Activated naive CD8-positive, alpha-beta T cell treated with anti-CD3 and anti-CD28 coated beads, Interleukin-2, amount 50 U/mL, for 24 hours (primary cell): ENCODE results near the gene LRRC8C.
"Not testable (repeated sequence)": the region's sequence is repeated elsewhere in the genome, so short reads cannot be mapped to it uniquely, and the experiment has no call there.

Experiments
- ATAC-seq: fragments of 150-1000 bp; cut with Tn5 transposase; one replicate; pipeline ENCODE4 v1.10.0; 2021
- DNase-seq: peaks from one replicate; pipeline ENCODE4 v3.0.0; 2021
- H3K27ac Mint-ChIP-seq: one replicate; pipeline ENCODE4 v1.8.0; 2021; ENCODE audit warnings: mild to moderate bottlenecking, mixed read lengths
- H3K27me3 Mint-ChIP-seq: one replicate; pipeline ENCODE4 v1.8.0; 2021; ENCODE audit warnings: mixed read lengths
- H3K36me3 Mint-ChIP-seq: one replicate; pipeline ENCODE4 v1.8.0; 2021; ENCODE audit warnings: low read depth, mixed read lengths
- H3K4me1 Mint-ChIP-seq: one replicate; pipeline ENCODE4 v1.8.0; 2021; ENCODE audit warnings: mixed read lengths
- H3K4me3 Mint-ChIP-seq: one replicate; pipeline ENCODE4 v1.8.0; 2021; ENCODE audit warnings: mild to moderate bottlenecking, moderate library complexity, mixed read lengths
- H3K9me3 Mint-ChIP-seq: one replicate; pipeline ENCODE4 v1.8.0; 2021; ENCODE audit warnings: mixed read lengths

Gene LRRC8C

DNA sequence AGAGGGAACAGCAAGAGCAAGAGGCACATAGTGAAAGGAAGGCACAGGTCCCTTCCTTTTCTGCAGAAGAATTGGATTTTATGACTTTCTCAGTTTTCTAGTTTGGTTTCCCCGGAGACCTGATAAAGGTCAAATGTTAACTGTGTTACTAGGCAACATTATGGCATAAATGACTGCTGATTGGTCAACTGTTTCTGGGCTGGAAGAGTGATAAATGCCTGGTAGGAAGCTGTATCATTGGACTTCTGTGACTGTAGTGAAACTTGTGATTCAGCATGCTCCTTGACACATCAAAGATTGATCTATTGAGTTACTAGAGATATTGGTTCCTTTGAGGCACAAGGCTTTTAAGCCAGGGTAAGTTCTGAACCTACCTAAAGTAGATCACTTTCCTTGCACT is 55.7 kb downstream of the LRRC8C start:
- peaks cover 8% of the 10 kb centered on the region for H3K9me3 Mint-ChIP-seq
- DNase-seq (no peak), ATAC-seq (peak; percentile 79)
- H3K27ac Mint-ChIP-seq: peak overlapping the region; percentile 84
- H3K4me3 Mint-ChIP-seq: peak overlapping the region; percentile 38
- H3K36me3 Mint-ChIP-seq: peaks cover 82% of the 10 kb centered on the region
- H3K4me1 Mint-ChIP-seq: peaks cover 86% of the 10 kb centered on the region
- H3K27me3 Mint-ChIP-seq: no peaks in the 10 kb centered on the region

DNA sequence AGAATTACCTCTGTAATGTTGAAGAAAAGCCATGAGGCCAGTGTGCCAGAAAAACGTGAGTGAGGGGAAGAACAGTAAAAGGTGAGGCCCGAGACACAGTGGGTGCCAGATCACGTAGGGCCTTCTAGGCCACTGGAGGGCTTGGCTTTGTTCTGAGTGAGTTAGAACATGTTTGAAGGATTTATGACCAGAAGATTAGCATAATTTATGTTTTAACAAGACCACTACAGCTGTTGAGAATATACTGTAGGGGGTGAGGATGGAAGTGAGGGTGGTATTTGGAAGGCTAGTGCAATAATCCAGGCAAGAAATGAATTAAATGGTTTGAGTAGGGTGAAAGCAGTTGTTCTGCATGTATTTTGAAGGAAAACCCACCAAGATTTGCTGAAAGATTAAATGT is 56.3 kb downstream of the LRRC8C start:
- Mint-ChIP-seq H3K27me3 (no peaks in the 10 kb centered on the region), H3K4me1 (peaks cover 89% of the 10 kb centered on the region)

DNA sequence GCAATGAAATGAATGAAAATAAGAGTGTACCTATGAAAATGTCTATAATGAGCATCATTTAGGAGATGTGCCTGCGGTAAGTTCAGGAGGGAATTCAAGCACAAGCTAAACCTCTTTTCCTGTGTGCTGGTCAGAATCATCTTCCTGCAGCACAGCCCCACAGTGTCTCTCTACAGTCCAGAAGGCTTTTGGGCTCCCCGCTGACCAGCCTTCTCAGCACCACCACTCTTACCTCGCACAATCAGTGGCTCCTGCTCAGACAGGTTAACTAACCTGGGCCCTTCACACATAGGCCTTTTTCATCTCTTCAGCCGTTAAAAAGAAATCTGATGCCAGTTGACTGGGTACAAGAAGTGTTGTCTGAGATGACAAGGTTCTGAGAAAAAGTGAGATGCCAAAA is 57.7 kb downstream of the LRRC8C start:
- Mint-ChIP-seq H3K36me3 (peaks cover 82% of the 10 kb centered on the region), H3K9me3 (peaks cover 8% of the 10 kb centered on the region), H3K4me3 (no peak overlapping the region), H3K4me1 (peaks cover 92% of the 10 kb centered on the region), H3K27ac (peak overlapping the region; percentile 36), H3K27me3 (no peaks in the 10 kb centered on the region)
- ATAC-seq (no peak), DNase-seq (no peak)

More for the DNA sequence above, 56.3 kb downstream of the LRRC8C start:
- Mint-ChIP-seq H3K27ac (peak overlapping the region; percentile 84), H3K4me3 (no peak overlapping the region), H3K36me3 (peaks cover 85% of the 10 kb centered on the region), H3K9me3 (peaks cover 8% of the 10 kb centered on the region)
- DNase-seq: no peak
- ATAC-seq: no peak

DNA sequence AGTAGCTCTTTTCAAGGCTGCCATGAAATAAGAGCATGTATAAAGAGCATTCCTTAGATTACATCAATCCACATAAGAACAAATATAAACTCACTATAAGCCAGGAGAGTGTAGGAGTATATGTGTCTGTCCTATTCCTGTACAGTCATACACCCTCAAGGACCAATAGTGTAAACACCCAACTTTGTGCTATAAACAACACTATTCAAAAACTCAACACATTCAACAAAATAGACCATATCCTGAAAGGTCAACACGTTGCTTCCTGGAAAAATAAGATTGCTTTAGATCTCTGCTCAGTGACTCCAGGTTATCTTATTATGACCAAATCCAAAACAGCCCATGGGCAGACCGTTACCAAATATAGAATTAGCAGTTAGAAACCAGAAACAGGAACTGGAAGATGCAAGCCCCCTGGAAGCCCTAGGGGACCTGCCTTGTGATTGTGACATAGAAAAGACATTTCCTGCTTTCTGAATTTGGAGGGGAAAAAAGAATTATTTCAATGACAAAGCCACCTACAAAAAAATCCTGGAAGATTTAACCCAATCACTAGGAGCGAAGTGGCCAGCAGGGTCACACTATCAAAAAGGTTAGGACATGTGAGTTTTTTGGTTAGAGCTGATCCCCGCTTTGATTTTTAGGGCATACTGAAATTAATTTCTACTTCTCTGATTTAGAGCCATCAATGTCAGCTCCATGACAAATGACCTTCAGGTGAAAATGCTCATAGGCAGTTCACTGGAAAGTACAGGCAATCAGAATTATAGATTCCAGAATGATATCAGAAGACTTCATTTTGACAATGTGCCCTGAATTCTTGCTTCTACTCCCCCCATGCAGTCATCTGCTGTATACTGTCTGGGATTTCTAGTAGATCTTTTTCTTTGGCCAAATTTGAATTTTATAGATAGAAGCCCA is 59.9 kb downstream of the LRRC8C start:
- H3K36me3 Mint-ChIP-seq: peaks cover 79% of the 10 kb centered on the region
- no peaks in the 10 kb centered on the region for H3K9me3 Mint-ChIP-seq
- H3K27ac Mint-ChIP-seq: peak overlapping the region; percentile 84
- no peaks in the 10 kb centered on the region for H3K27me3 Mint-ChIP-seq
- DNase-seq (no peak), ATAC-seq (peak; percentile 52)
- H3K4me1 Mint-ChIP-seq: peaks cover 91% of the 10 kb centered on the region
- H3K4me3 Mint-ChIP-seq: no peak overlapping the region

DNA sequence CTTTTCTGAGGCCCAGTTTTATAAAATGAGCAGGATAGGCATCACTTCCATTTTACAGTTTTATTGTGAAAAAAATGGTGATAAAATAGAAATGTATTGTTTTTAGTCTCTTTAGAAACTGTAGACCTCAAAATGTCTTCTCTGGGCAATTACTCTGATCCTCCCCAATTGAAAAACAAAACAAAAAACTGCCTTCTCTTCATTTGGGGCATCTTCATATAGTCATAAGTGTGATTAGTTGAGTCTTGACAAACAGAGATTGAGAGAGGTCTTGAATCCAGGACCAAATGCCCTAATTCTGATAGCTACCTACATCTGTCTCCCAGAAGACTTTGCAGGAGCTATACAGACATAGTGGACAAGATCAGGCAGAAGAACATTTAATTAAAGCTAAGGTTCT is 62.9 kb downstream of the LRRC8C start:
- Mint-ChIP-seq H3K9me3 (no peaks in the 10 kb centered on the region), H3K36me3 (peaks cover 78% of the 10 kb centered on the region), H3K27me3 (no peaks in the 10 kb centered on the region), H3K4me3 (peak overlapping the region; percentile 9), H3K4me1 (peaks cover 98% of the 10 kb centered on the region), H3K27ac (peak overlapping the region; percentile 84)
- DNase-seq (no peak), ATAC-seq (no peak)

DNA sequence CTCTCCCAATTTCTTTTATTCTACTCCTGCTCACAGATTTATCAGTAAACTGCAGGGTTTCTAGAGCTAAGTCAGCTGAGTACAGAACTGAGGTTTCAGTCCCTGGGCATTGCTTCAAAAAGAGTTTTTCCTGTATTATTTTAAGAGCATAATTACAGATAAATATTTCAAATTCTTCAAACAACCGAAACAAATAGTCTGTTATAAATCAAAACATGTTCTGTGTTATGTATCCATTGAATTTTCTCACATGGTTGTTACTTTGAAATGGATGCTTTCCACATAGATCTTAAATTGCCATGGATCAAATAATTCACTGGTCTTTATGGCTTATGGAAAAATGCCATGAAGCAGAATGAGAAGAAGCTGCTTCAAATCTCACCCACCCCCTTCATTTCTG is 64.5 kb downstream of the LRRC8C start:
- Mint-ChIP-seq H3K4me1 (peaks cover 98% of the 10 kb centered on the region), H3K4me3 (no peak overlapping the region), H3K36me3 (peaks cover 80% of the 10 kb centered on the region), H3K9me3 (no peaks in the 10 kb centered on the region), H3K27ac (peak overlapping the region; percentile 84), H3K27me3 (no peaks in the 10 kb centered on the region)
- ATAC-seq: no peak
- no peak for DNase-seq

DNA sequence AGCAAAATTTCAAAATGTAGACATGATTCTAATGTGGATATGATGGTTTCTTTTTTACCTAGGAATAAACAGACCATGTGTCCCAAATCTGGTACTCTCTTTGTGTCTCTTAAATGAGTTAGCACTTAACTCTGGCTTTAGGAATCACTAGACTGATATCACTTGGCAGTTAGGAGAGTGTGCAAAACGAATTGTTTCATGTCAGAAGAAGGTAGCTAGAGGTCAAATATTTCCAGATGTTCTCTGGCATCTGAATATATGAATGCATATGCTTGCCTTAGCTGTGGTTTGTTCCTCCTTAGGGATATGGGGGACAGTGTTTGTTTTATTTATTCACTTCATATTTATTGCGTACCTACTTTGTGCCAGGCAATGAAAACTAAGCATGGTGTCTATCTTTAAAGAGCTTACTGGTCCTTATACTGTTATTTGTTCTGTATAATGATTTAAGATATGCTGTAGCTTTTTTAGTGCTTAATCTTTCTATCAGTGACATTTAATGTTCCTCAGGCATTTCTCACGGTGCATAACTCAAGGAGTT is 65.2 kb downstream of the LRRC8C start:
- Mint-ChIP-seq H3K4me3 (no peak overlapping the region), H3K27ac (peak overlapping the region; percentile 84), H3K36me3 (peaks cover 82% of the 10 kb centered on the region), H3K9me3 (peaks cover 4% of the 10 kb centered on the region), H3K4me1 (peaks cover 98% of the 10 kb centered on the region), H3K27me3 (no peaks in the 10 kb centered on the region)
- no peak for ATAC-seq
- DNase-seq: no peak

DNA sequence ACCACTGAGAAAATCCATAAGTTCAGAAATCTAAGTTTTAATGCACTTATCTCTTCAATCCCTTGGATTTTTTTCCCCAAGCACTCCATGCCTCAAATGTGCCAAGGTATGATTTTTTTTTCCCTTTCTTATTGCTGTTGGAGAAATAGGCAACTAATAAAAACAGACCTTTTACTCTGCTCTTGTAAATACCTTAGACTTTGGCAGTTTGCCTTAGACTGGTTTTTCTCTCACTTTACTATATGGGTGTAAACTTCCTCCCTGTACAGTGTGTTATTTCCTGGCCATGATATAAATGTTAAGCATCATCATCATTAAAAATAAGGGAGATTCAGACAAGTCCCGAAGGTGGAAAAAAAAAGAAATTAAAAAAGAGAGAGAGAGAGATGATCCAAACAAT is 65.7 kb downstream of the LRRC8C start:
- Mint-ChIP-seq H3K27ac (peak overlapping the region; percentile 84), H3K36me3 (peaks cover 81% of the 10 kb centered on the region), H3K4me1 (peaks cover 97% of the 10 kb centered on the region), H3K9me3 (peaks cover 4% of the 10 kb centered on the region), H3K27me3 (no peaks in the 10 kb centered on the region), H3K4me3 (peak overlapping the region; percentile 55)
- DNase-seq: no peak
- ATAC-seq: no peak

DNA sequence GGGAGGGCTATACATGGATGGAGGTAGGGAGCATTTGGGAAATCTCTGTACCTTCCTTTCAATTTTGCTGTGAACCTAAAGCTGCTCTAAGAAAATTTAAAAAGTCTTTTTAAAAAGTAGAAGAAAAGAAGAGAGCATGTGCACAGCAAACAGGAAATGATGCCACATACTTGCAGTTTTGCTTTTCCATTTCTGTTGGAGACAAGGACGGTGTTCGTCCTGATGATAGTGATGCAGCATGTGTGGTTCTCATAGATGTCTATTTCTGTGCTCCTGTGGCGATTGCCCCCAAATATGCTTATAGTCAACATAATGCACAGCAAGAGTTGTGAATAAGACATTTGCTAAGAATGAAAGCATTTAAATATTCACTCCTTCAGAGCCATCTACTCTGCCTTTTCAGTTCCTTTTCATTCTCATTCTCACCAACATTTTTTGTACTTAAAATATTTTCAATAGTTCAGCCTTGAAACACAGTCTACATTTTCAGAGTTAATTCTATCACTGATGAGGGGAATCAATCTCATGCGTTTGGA is 66.6 kb downstream of the LRRC8C start:
- Mint-ChIP-seq H3K27ac (peak overlapping the region; percentile 84), H3K4me1 (peaks cover 96% of the 10 kb centered on the region), H3K9me3 (peaks cover 11% of the 10 kb centered on the region), H3K4me3 (peak overlapping the region; percentile 55), H3K36me3 (peaks cover 81% of the 10 kb centered on the region), H3K27me3 (no peaks in the 10 kb centered on the region)
- ATAC-seq (no peak), DNase-seq (no peak)

DNA sequence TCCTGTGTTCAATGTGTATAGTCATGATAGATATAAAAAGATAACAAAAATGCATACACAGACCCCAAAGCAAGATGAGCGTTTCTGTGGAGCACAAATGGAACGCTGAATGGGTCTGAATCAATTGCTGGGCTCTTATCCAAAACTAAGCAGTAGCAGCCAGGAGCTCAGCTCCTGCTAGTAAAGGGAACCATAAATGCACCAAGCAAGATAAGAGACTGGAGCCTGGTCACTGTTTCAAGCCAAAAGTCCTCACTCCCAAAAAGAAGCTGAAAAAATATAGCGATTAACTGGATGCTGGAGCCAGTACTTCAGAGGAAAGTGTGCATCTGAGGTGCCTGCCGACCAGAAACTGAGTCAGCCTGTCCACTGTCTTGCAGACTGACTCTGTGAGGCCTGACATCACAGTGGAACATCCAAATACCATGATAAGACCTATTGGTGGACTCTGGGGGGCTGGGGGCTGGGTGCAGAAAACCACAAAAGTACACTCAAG is 68.9 kb downstream of the LRRC8C start:
- Mint-ChIP-seq H3K4me3 (peak overlapping the region; percentile 36), H3K27me3 (no peaks in the 10 kb centered on the region), H3K9me3 (peaks cover 11% of the 10 kb centered on the region), H3K27ac (peak overlapping the region; percentile 84), H3K36me3 (peaks cover 72% of the 10 kb centered on the region), H3K4me1 (peaks cover 86% of the 10 kb centered on the region)
- ATAC-seq (peak; percentile 99), DNase-seq (peak; percentile 71)

DNA sequence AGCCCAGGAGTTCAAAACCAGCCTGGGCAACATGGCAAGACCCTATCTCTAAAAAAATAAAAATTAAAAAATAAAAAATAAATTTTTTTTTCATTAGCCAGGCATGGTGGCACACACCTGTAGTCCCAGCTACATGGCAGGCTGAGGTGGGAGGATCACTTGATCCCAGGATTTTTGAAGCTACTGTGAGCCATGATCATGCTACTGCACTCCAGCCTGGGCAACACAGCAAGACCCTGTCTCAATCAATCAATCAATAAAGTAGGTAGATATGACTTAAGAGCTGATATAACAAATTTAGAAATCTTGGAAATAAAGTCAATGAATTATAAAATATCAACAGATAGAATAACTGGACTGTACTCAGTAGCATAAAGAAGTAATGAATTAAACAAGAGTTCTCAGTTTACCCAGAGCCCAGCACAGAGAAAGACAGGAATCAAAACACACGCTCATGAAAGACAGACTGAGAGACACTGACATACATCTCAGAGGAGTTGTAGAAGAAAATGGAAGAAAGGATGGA is 69.7 kb downstream of the LRRC8C start:
- H3K27ac Mint-ChIP-seq: peak overlapping the region; percentile 84

DNA sequence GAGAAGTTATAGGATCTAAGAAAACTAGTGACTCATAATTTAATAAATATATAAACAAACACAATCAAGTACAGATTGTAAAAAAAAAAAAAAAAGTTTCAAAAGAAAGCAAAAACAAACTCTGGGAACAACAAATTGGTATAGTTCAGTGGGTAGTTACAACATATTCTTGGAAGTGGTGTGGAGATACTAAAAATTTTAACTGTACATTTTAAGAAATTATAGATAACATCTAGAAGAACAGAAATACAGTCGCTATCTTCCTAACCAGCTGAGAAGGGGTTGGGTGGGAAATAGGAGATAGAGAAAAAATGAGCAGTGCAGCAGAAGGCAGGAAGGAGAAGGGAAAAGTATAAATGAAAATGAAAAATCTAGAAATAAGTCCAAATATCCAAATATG is 70.5 kb downstream of the LRRC8C start:
- peaks cover 69% of the 10 kb centered on the region for H3K36me3 Mint-ChIP-seq
- H3K4me3 Mint-ChIP-seq: no peak overlapping the region
- DNase-seq (no peak), ATAC-seq (no peak)
- H3K4me1 Mint-ChIP-seq: peaks cover 82% of the 10 kb centered on the region
- peak overlapping the region; percentile 84 for H3K27ac Mint-ChIP-seq
- peaks cover 11% of the 10 kb centered on the region for H3K9me3 Mint-ChIP-seq
- no peaks in the 10 kb centered on the region for H3K27me3 Mint-ChIP-seq

More for the DNA sequence above, 69.7 kb downstream of the LRRC8C start:
- Mint-ChIP-seq H3K4me1 (peaks cover 85% of the 10 kb centered on the region), H3K36me3 (peaks cover 68% of the 10 kb centered on the region), H3K27me3 (no peaks in the 10 kb centered on the region), H3K9me3 (peaks cover 11% of the 10 kb centered on the region), H3K4me3 (no peak overlapping the region)
- no peak for ATAC-seq
- DNase-seq: no peak

DNA sequence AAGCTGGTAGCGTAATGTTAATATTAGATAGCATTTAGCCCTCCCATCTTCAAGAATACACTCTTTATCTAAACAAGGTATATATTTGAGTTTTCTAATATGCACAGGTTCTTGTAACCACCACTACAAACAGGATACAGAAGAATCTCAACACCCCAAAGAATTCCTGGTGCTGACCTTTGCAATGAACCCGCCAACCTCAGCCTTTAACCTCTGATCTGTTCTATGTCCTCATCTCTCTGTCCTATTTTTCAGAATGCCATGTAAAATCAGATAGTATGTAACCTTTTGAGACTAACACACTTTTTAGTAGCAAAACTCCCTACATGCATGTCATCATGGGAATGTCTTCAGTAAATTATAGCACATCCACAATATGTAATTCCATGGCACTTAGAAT is 71.1 kb downstream of the LRRC8C start:
- peaks cover 82% of the 10 kb centered on the region for H3K4me1 Mint-ChIP-seq
- H3K9me3 Mint-ChIP-seq: peaks cover 11% of the 10 kb centered on the region
- H3K4me3 Mint-ChIP-seq: no peak overlapping the region
- H3K27ac Mint-ChIP-seq: peak overlapping the region; percentile 63
- DNase-seq (no peak), ATAC-seq (no peak)
- H3K27me3 Mint-ChIP-seq: no peaks in the 10 kb centered on the region
- H3K36me3 Mint-ChIP-seq: peaks cover 68% of the 10 kb centered on the region

DNA sequence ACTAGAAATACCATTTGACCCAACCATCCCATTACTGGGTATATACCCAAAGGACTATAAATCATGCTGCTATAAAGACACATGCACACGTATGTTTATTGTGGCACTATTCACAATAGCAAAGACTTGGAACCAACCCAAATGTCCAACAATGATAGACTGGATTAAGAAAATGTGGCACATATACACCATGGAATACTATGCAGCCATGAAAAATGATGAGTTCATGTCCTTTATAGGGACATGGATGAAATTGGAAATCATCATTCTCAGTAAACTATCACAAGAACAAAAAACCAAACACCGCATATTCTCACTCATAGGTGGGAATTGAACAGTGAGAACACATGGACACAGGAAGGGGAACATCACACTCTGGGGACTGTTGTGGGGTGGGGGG is 72.0 kb downstream of the LRRC8C start:
- not testable (repeated sequence) for H3K27me3 Mint-ChIP-seq, DNase-seq, H3K4me3 Mint-ChIP-seq, ATAC-seq, H3K27ac Mint-ChIP-seq
- H3K4me1 Mint-ChIP-seq: peaks cover 73% of the 10 kb centered on the region
- peaks cover 65% of the 10 kb centered on the region for H3K36me3 Mint-ChIP-seq
- H3K9me3 Mint-ChIP-seq: peaks cover 11% of the 10 kb centered on the region
